ENCODE data around the gene RMDN3.

DNA sequence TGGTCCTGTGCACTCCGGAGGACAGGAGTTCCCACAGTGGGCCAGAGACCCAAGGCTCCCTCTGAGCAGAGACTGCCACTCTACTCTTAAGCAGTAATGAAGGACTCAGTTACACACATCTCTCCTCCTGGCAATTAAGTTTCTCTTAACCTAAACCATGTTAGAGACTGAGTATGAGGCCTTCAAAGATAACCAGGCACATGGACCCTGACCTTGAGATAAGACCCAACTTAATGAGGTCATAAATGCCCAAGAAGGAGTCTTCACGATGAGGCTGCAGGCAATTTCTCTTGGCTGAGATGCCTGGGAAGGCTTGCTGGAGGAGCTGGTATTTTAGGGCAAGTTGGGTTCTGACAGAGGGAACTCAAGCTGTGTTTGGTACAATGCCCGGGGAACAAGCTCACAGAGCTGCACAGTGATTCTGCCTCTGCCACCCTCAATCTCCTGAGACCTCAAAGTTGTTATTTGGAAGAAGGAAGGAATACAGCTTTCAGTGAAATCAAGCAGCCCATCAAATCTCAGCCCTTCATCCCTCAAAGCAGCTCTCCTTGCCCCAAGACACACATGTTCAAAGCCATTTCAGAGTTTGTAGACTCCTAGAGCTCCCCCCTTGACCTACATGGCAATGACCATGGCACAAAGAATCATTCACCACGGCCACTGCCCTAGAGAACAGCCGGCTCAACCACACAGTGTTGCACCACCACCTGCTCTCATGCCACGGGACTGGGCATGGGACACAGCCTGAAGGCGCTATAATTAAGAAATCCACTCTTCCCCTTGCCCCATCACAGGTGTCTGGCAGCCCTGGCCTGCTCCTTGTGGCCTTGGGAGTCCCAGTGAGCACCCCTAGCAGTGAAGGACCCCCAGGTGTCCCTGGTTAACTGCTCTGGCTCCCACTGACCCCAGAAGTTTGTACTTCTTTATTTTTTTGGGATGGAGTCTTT is 7.1 kb downstream of the RMDN3 start:
- TF ChIP-seq, protein P1, sequence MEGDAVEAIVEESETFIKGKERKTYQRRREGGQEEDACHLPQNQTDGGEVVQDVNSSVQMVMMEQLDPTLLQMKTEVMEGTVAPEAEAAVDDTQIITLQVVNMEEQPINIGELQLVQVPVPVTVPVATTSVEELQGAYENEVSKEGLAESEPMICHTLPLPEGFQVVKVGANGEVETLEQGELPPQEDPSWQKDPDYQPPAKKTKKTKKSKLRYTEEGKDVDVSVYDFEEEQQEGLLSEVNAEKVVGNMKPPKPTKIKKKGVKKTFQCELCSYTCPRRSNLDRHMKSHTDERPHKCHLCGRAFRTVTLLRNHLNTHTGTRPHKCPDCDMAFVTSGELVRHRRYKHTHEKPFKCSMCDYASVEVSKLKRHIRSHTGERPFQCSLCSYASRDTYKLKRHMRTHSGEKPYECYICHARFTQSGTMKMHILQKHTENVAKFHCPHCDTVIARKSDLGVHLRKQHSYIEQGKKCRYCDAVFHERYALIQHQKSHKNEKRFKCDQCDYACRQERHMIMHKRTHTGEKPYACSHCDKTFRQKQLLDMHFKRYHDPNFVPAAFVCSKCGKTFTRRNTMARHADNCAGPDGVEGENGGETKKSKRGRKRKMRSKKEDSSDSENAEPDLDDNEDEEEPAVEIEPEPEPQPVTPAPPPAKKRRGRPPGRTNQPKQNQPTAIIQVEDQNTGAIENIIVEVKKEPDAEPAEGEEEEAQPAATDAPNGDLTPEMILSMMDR (IDR thresholded peaks at IDR 0.05): no peak
- no peak for TF ChIP-seq POLR2A (IDR thresholded peaks at IDR 0.05)
- no peak for TF ChIP-seq EP300 (IDR thresholded peaks at IDR 0.05)
